ENCODE results near the gene ZNF562. TPM values are rescaled to one million over a fixed set of nuclear protein-coding genes. Genes with fewer than 3 reads are reported as not detected.

ZNF562 gene
- total RNA-seq, 1 experiment from 2014 or later: 23.0 TPM

- Mint-ChIP-seq H3K4me3 (ENCODE audit: unreplicated experiment) (no peak overlapping the region), H3K27ac (ENCODE audit: unreplicated experiment) (no peak overlapping the region), H3K4me1 (ENCODE audit: low read depth, unreplicated experiment) (no peaks in the 10 kb centered on the region), H3K36me3 (ENCODE audit: insufficient read depth, unreplicated experiment) (peaks cover 9% of the 10 kb centered on the region), H3K9me3 (ENCODE audit: unreplicated experiment) (peaks cover 10% of the 10 kb centered on the region), H3K27me3 (ENCODE audit: insufficient read depth, unreplicated experiment) (no peaks in the 10 kb centered on the region)
- no peaks in the 10 kb centered on the region for H3K36me3 ChIP-seq (ENCODE audit: control insufficient read depth, insufficient read depth, low read length)
- POLR2A ChIA-PET: no interaction called here
- intact Hi-C loops (cut with micrococcal nuclease; ENCODE audit: unreplicated experiment): no loop called here
- no peak for DNase-seq
- TF ChIP-seq CTCF (IDR thresholded peaks at IDR 0.05; ENCODE audit: insufficient read depth in 1 of 2, low read depth in 1 of 2, low read length in 1 of 2, severe bottlenecking in 1 of 2, unreplicated experiment in 1 of 2): no peak
- H3K27me3 ChIP-seq (replicated peaks; ENCODE audit: control insufficient read depth, insufficient read depth, low read length): no peaks in the 10 kb centered on the region
- no peaks in the 10 kb centered on the region; the same call in 1 of the 2 replicates for H3K9me3 ChIP-seq
- CTCF ChIA-PET: no interaction called here
- no peak overlapping the region for H3K4me3 ChIP-seq (ENCODE audit: low read depth, low read length)
- H3K4me1 ChIP-seq: no peaks in the 10 kb centered on the region
- BruUV-seq (replicated peaks): no TSS peak
Measured at GRCh38 chr19:9597027-9597426, 77.9 kb downstream of the ZNF562 start.

Other genes starting within 250 kb of the ZNF562 start
- 18.5 and 20.4 TPM in 2 replicates for gene ZNF266, start 239.5 kb downstream of the ZNF562 start, total RNA-seq (2022)
- not detected in 2 replicates for gene ZNF560, start 176.5 kb downstream of the ZNF562 start, total RNA-seq (2022)
- 4.6 and 6.6 TPM in 2 replicates for gene ZNF426, start 136.5 kb downstream of the ZNF562 start, total RNA-seq (2022)
- gene ZNF121, start 90.6 kb downstream of the ZNF562 start, total RNA-seq (2022): 35.5 and 38.4 TPM in 2 replicates
- gene ZNF561, start 53.9 kb downstream of the ZNF562 start, total RNA-seq (2022): 23.7 and 27.4 TPM in 2 replicates
- gene ZNF846, start 93.6 kb upstream of the ZNF562 start, total RNA-seq (2022): 5.3 and 6.2 TPM in 2 replicates
- 37.6 and 39.9 TPM in 2 replicates for gene FBXL12, start 144.0 kb upstream of the ZNF562 start, total RNA-seq (2022)
- gene UBL5, start 152.8 kb upstream of the ZNF562 start, total RNA-seq (2022): 345 and 359 TPM in 2 replicates
- 63.3 and 65.3 TPM in 2 replicates for gene PIN1, start 160.2 kb upstream of the ZNF562 start, total RNA-seq (2022)

All from Caco-2 (cell line).